ENCODE results near the gene ECE1. TPM values are rescaled to one million over a fixed set of nuclear protein-coding genes. Genes with fewer than 3 reads are reported as not detected.

ECE1 gene
- total and polyA plus RNA-seq, 2 of the 13 experiments (the other 11 are each of a cell fraction or from before 2014, with no cell fraction given) = 13.5 to 21.2 TPM

DNA sequence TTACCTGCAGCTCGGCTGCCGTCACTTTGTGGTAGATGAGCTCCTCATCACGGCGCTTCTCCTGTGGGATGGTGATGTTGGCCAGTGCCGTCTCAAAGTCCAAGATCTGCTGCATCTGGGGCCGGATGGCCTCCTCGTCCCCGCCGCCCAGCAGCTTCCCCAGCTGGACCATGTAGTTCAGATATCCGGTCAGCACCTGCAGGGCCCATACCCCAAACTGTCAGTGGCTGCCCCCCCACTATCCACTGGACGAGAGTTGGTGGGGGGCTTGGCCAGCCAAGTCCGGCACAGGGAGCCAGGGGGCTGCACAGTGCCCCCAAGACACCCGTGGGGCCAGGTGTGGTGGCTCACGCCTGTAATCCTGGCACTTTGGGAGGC is 34.3 kb downstream of the ECE1 start:
- Histone ChIP-seq H3K4me1 (ENCODE audit: insufficient read depth, low read length) (peaks cover 21% of the 10 kb centered on the region), H2AFZ (ENCODE audit: low read length) (no peak overlapping the region), H3K79me2 (ENCODE audit: insufficient read depth, low read length) (no peaks in the 10 kb centered on the region), H3K36me3 (replicated peaks in 1 of 2; ENCODE audit: control insufficient read depth in 1 of 2, insufficient read depth in 2 of 2, low read length in 2 of 2) (peaks cover 6 to 11% of the 10 kb centered on the region in 2 experiments; a peak in 2 of 5 replicates), H3K27me3 (ENCODE audit: control insufficient read depth in 1 of 2, insufficient read depth in 2 of 2, low read length in 2 of 2) (no peaks in the 10 kb centered on the region), H3K9ac (ENCODE audit: insufficient read depth, low read depth, low read length) (no peak overlapping the region), H3K4me2 (ENCODE audit: low read depth, low read length) (no peak overlapping the region), H3K27ac (ENCODE audit: extremely low read length, insufficient read depth, low read length) (no peak overlapping the region), H4K20me1 (ENCODE audit: insufficient read depth, low read length) (no peaks in the 10 kb centered on the region), H3K4me3 (replicated peaks in 1 of 3; ENCODE audit: insufficient read depth in 1 of 3, low read depth in 2 of 3, low read length in 3 of 3) (no peak overlapping the region), H3K9me3 (ENCODE audit: low read length) (no peaks in the 10 kb centered on the region)
- TF ChIP-seq ZFP91 (CRISPR knock-in tag; IDR thresholded peaks at IDR 0.05; ENCODE audit: borderline replicate concordance) (no peak), CBX5 (CRISPR knock-in tag; IDR thresholded peaks at IDR 0.05; ENCODE audit: borderline replicate concordance) (no peak), ZBED4 (CRISPR knock-in tag; IDR thresholded peaks at IDR 0.05; ENCODE audit: borderline replicate concordance) (no peak), ZFP82 (CRISPR knock-in tag; IDR thresholded peaks at IDR 0.05; ENCODE audit: borderline replicate concordance) (no peak), ZNF841 (CRISPR knock-in tag; IDR thresholded peaks at IDR 0.05; ENCODE audit: borderline replicate concordance) (no peak), NFKB2 (CRISPR knock-in tag; IDR thresholded peaks at IDR 0.05; ENCODE audit: borderline replicate concordance) (no peak)
- TF ChIP-seq, protein P1, sequence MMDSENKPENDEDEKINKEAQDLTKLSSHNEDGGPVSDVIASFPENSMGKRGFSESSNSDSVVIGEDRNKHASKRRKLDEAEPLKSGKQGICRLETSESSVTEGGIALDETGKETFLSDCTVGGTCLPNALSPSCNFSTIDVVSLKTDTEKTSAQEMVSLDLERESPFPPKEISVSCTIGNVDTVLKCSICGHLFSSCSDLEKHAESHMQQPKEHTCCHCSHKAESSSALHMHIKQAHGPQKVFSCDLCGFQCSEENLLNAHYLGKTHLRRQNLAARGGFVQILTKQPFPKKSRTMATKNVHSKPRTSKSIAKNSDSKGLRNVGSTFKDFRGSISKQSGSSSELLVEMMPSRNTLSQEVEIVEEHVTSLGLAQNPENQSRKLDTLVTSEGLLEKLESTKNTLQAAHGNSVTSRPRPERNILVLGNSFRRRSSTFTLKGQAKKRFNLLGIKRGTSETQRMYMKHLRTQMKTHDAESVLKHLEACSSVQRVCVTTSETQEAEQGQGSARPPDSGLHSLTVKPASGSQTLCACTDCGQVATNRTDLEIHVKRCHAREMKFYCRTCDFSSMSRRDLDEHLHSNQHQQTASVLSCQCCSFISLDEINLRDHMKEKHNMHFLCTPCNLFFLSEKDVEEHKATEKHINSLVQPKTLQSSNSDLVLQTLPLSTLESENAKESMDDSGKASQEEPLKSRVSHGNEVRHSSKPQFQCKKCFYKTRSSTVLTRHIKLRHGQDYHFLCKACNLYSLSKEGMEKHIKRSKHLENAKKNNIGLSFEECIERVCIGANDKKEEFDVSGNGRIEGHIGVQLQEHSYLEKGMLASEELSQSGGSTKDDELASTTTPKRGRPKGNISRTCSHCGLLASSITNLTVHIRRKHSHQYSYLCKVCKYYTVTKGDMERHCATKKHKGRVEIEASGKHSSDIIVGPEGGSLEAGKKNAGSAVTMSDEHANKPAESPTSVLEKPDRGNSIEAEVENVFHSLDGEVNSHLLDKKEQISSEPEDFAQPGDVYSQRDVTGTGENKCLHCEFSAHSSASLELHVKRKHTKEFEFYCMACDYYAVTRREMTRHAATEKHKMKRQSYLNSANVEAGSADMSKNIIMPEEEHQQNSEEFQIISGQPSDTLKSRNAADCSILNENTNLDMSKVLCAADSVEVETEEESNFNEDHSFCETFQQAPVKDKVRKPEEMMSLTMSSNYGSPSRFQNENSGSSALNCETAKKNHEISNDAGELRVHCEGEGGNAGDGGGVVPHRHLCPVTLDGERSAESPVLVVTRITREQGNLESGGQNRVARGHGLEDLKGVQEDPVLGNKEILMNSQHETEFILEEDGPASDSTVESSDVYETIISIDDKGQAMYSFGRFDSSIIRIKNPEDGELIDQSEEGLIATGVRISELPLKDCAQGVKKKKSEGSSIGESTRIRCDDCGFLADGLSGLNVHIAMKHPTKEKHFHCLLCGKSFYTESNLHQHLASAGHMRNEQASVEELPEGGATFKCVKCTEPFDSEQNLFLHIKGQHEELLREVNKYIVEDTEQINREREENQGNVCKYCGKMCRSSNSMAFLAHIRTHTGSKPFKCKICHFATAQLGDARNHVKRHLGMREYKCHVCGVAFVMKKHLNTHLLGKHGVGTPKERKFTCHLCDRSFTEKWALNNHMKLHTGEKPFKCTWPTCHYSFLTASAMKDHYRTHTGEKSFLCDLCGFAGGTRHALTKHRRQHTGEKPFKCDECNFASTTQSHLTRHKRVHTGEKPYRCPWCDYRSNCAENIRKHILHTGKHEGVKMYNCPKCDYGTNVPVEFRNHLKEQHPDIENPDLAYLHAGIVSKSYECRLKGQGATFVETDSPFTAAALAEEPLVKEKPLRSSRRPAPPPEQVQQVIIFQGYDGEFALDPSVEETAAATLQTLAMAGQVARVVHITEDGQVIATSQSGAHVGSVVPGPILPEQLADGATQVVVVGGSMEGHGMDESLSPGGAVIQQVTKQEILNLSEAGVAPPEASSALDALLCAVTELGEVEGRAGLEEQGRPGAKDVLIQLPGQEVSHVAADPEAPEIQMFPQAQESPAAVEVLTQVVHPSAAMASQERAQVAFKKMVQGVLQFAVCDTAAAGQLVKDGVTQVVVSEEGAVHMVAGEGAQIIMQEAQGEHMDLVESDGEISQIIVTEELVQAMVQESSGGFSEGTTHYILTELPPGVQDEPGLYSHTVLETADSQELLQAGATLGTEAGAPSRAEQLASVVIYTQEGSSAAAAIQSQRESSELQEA (CRISPR knock-in tag; IDR thresholded peaks at IDR 0.05; ENCODE audit: not compliant biosample characterization) = no peak
- in situ Hi-C loops (cut with HindIII; ENCODE audit: extremely low pct_ligation_motif_present, low pct_unique_long_range_greater_than_20kb) (loop anchor here (5.0 kb wide), 1 partner anchor 111 kb away; no protein-coding TSS in a partner anchor), intact Hi-C loops (cut with micrococcal nuclease; ENCODE audit: unreplicated experiment) (loop anchor here (1.0 kb wide), 1 partner anchor 112 kb away; no protein-coding TSS in a partner anchor)
- WGBS (ENCODE audit: low lambda C conversion rate) = 95% methylated on average over 8 of the region's 14 CpGs
- DNase-seq (ENCODE audit: low spot score) (no peak), ATAC-seq (no peak), FAIRE-seq (no peak)
- no TSS peak for BruUV-seq (replicated peaks)
- POLR2A ChIA-PET = interaction anchor here (1.4 kb wide), 1 partner anchor 90 kb away, joined by 3 read pairs; no protein-coding TSS in a partner anchor
- CTCF ChIA-PET (ENCODE audit: low intra/inter-chr PET ratio, low total read pairs) = interaction anchor here (1.3 to 3.9 kb wide), 5 partner anchors 14 to 113 kb away, joined by 3 to 52 read pairs (median 12); no protein-coding TSS in a partner anchor

Data from HepG2 (cell line).